Panc1 (cell line): ENCODE data around the gene AKAP7. TPM values are rescaled to one million over a fixed set of nuclear protein-coding genes. Genes with fewer than 3 reads are reported as not detected.

Experiments
- ATAC-seq: fragments of 200-7000 bp; cut with Tn5 transposase; 2 replicates; pipeline ENCODE4 v1.9.1; 2020; ENCODE audit warnings: mild to moderate bottlenecking, moderate library complexity
- BruUV-seq: library from RNA; stranded (reverse); fragments of 400-500 nt; replicated peaks from 2 replicates; lab custom pipeline; 2021; lab: Mats Ljungman, UMichigan
- CTCF ChIA-PET: fragments of 300-600 bp; sonication (Branson Sonifier 250); formaldehyde crosslinking; loops from one replicate; lab custom pipeline; 2022; ENCODE audit warnings: antibody characterized with exemption; lab: Charles Lee
- POLR2A ChIA-PET: fragments of 300-600 bp; sonication (Branson Sonifier 250); formaldehyde crosslinking; loops from one replicate; lab custom pipeline; 2022; ENCODE audit warnings: antibody characterized with exemption; lab: Charles Lee
- DNase-seq: peaks from one replicate; pipeline ENCODE4 v3.0.0-alpha.2; 2010; ENCODE audit warnings: low read depth, low spot score
- H3K27ac ChIP-seq: 2 replicates; pipeline ENCODE4 v1.5.1; 2011; ENCODE audit warnings: mild to moderate bottlenecking, low read length, inconsistent platforms
- H3K27me3 ChIP-seq: fragments of 200-500 bp; sonication (Bioruptor generic); 2 replicates; pipeline ENCODE4 v1.6.0; 2014; ENCODE audit warnings: low read length, inconsistent platforms; ENCODE audit not compliant: control insufficient read depth, insufficient read depth
- H3K36me3 ChIP-seq: fragments of 200-500 bp; sonication (Bioruptor generic); 2 replicates; pipeline ENCODE4 v1.5.1; 2014; ENCODE audit warnings: inconsistent platforms, mild to moderate bottlenecking, low read length, moderate library complexity; ENCODE audit not compliant: control insufficient read depth, insufficient read depth
- H3K4me1 ChIP-seq: 2 replicates; pipeline ENCODE4 v1.5.1; 2011; ENCODE audit warnings: inconsistent platforms, mild to moderate bottlenecking, low read length, moderate library complexity; ENCODE audit not compliant: control insufficient read depth, insufficient read depth
- H3K4me3 ChIP-seq, 2 experiments: 2 replicates each; pipeline ENCODE4 v1.5.1; 2011 to 2012; ENCODE audit warnings: low read depth in 2 of 2, low read length in 2 of 2, mild to moderate bottlenecking in 2 of 2, inconsistent platforms in 1 of 2, moderate library complexity in 1 of 2
- H3K9me3 ChIP-seq: fragments of 200-500 bp; sonication (Bioruptor generic); 2 replicates; pipeline ENCODE4 v1.5.1; 2014; ENCODE audit warnings: low read depth, mild to moderate bottlenecking, inconsistent platforms, low read length, moderate library complexity; ENCODE audit not compliant: control insufficient read depth, insufficient read depth
- POLR2AphosphoS5 ChIP-seq: IDR thresholded peaks from 2 replicates; pipeline ENCODE4 v1.6.1; 2012; ENCODE audit warnings: mild to moderate bottlenecking, low read depth, low read length, moderate library complexity
- SIN3A ChIP-seq: IDR thresholded peaks from 2 replicates; pipeline ENCODE4 v1.6.1; 2012; ENCODE audit warnings: low read depth, mild to moderate bottlenecking, low read length, moderate library complexity, borderline replicate concordance; ENCODE audit not compliant: insufficient read depth
- TCF7L2 ChIP-seq: IDR thresholded peaks from 2 replicates; pipeline ENCODE4 v1.6.1; 2011; ENCODE audit warnings: mild to moderate bottlenecking, low read depth, low read length, inconsistent platforms
- in situ Hi-C: cut with HindIII; loops from 2 replicates; pipeline ENCODE4 v1.10.0; 2016; ENCODE audit warnings: low sequenced_read_pairs, low pct_unique_long_range_greater_than_20kb
- intact Hi-C: fragments of 100-400 bp; cut with micrococcal nuclease; formaldehyde crosslinking; loops from one replicate; pipeline ENCODE4 v1.10.0; 2022; ENCODE audit not compliant: unreplicated experiment
- total RNA-seq: library from RNA; stranded (reverse); gene quantifications from one replicate; pipeline ENCODE4 v1.2.1, GENCODE V29; 2021; ENCODE audit not compliant: unreplicated experiment
- TF ChIP-seq, protein P1 (sequence below), 2 experiments: IDR thresholded peaks; 2 replicates each; pipeline ENCODE4 v1.6.1; 2011 to 2012; ENCODE audit warnings: low read depth in 2 of 2, control low read depth in 1 of 2, low read length in 1 of 2, mild to moderate bottlenecking in 1 of 2, moderate library complexity in 1 of 2; ENCODE audit not compliant: insufficient read depth in 1 of 2
- TF ChIP-seq, protein P2 (sequence below): fragments of 450-650 bp; IDR thresholded peaks from 2 replicates; pipeline ENCODE4 v1.5.1; 2017; ENCODE audit warnings: mild to moderate bottlenecking

The AKAP7 gene
- total RNA-seq, 1 experiment from 2014 or later, result 3.2 TPM

DNA sequence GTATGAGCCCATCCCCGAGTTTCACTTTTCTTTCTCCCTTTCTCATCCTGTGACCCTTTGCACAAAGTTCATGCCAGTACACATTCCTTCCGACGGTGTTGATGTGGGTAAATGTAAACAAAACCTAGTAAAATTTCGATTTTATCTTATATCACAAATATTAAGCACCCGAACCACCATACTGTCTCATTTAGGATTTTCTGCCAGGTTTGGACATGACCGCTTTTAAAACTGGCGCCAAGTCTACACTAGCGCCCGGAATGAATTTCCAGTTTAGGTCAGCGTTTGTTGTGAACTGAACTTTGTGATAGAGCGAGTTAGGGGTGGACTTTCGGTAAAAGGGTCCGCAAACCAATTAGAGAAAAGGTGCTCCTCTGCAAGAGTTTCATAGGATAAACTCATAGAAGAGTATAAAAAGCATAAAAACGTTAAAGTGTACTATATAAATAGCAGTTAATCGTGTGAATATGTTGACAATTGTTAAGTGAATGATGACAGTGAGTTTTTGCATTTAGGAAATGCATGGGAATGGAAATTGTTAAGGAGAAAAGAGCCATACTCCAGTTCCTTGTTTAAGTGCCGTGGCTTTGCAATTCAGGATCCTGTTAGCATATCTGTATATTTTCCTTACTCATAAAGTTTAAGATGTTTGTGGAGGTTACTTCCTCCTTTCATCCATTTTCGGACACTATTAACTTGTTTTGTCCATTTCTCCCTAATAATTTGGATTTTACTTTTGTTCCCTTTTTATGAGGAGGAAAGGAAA lies 937 bp downstream of the AKAP7 start:
- POLR2A ChIA-PET, result no interaction called here
- intact Hi-C loops (no loop called here), in situ Hi-C loops (no loop called here)
- CTCF ChIA-PET, result no interaction called here
- BruUV-seq, result TSS peak; percentile 70
- Histone ChIP-seq H3K4me1 (peaks cover 18% of the 10 kb centered on the region), H3K27ac (peak overlapping the region; percentile 96), H3K36me3 (no peaks in the 10 kb centered on the region), H3K4me3 (peak overlapping the region; percentile 72 to 91), H3K9me3 (no peaks in the 10 kb centered on the region), H3K27me3 (no peaks in the 10 kb centered on the region)
- ATAC-seq (peak; percentile 6; the same call in 1 of the 2 replicates), DNase-seq (peak; percentile 15)
- TF ChIP-seq TCF7L2 (no peak), SIN3A (0 out of 2 replicates have a peak, but pooled peaks have one; percentile 45)

DNA sequence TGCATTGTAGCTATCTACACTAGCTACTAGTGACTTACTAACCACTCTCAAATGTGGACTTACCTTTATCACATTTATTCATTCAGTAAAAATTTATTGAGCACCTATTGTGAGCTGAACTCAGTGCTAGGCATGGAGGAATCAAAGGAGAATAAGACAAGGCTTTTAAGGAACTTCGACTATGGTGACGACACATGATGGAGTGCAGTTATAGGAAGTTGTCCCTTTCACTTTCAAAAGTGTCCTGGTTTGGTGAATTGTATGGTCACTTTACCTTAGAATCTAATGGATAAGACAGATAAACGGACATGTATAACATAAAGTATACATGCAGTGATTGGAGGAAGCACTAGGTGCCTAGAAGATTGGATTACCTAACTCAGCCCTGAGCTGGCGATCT lies 4.3 kb downstream of the AKAP7 start:
- BruUV-seq, result no TSS peak
- Histone ChIP-seq H3K4me1 (peaks cover 14% of the 10 kb centered on the region), H3K9me3 (no peaks in the 10 kb centered on the region), H3K27me3 (no peaks in the 10 kb centered on the region), H3K4me3 (no peak overlapping the region), H3K36me3 (no peaks in the 10 kb centered on the region), H3K27ac (no peak overlapping the region; the same call in 1 of the 2 replicates)
- POLR2A ChIA-PET, result no interaction called here
- CTCF ChIA-PET, result no interaction called here
- in situ Hi-C loops (no loop called here), intact Hi-C loops (no loop called here)
- TF ChIP-seq SIN3A, result no peak
- TF ChIP-seq POLR2AphosphoS5, result no peak
- TF ChIP-seq TCF7L2, result no peak
- TF ChIP-seq, protein P1, sequence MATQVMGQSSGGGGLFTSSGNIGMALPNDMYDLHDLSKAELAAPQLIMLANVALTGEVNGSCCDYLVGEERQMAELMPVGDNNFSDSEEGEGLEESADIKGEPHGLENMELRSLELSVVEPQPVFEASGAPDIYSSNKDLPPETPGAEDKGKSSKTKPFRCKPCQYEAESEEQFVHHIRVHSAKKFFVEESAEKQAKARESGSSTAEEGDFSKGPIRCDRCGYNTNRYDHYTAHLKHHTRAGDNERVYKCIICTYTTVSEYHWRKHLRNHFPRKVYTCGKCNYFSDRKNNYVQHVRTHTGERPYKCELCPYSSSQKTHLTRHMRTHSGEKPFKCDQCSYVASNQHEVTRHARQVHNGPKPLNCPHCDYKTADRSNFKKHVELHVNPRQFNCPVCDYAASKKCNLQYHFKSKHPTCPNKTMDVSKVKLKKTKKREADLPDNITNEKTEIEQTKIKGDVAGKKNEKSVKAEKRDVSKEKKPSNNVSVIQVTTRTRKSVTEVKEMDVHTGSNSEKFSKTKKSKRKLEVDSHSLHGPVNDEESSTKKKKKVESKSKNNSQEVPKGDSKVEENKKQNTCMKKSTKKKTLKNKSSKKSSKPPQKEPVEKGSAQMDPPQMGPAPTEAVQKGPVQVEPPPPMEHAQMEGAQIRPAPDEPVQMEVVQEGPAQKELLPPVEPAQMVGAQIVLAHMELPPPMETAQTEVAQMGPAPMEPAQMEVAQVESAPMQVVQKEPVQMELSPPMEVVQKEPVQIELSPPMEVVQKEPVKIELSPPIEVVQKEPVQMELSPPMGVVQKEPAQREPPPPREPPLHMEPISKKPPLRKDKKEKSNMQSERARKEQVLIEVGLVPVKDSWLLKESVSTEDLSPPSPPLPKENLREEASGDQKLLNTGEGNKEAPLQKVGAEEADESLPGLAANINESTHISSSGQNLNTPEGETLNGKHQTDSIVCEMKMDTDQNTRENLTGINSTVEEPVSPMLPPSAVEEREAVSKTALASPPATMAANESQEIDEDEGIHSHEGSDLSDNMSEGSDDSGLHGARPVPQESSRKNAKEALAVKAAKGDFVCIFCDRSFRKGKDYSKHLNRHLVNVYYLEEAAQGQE (IDR thresholded peaks at IDR 0.05; ENCODE audit: insufficient read depth in 1 of 2, low read depth in 2 of 2, low read length in 1 of 2), result no peak
- TF ChIP-seq, protein P2, sequence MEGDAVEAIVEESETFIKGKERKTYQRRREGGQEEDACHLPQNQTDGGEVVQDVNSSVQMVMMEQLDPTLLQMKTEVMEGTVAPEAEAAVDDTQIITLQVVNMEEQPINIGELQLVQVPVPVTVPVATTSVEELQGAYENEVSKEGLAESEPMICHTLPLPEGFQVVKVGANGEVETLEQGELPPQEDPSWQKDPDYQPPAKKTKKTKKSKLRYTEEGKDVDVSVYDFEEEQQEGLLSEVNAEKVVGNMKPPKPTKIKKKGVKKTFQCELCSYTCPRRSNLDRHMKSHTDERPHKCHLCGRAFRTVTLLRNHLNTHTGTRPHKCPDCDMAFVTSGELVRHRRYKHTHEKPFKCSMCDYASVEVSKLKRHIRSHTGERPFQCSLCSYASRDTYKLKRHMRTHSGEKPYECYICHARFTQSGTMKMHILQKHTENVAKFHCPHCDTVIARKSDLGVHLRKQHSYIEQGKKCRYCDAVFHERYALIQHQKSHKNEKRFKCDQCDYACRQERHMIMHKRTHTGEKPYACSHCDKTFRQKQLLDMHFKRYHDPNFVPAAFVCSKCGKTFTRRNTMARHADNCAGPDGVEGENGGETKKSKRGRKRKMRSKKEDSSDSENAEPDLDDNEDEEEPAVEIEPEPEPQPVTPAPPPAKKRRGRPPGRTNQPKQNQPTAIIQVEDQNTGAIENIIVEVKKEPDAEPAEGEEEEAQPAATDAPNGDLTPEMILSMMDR, result no peak
- ATAC-seq (no peak), DNase-seq (no peak)

DNA sequence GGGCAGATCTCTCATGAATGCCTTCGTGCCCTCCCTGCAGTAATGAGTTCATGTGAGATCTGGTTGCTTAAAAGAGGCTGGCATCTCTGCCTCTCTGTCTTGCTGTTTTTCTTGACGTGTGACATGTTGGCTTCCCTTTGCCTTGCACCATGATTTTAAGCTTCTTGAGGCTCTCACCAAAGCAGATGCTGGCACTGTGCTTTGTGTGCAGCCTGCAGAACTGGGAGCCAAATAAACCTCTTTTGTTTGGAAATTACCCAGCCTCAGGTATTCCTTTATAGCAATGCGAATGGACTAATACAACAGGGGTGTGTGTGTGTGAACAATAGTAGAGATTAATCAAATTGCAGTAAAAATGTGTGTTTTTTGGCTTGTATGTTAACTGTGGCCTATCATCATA lies 8.1 kb downstream of the AKAP7 start:
- CTCF ChIA-PET, result interaction anchor here (0.6 kb wide), 1 partner anchor 41 kb away, joined by 6 read pairs; no protein-coding TSS in a partner anchor
- BruUV-seq, result no TSS peak
- Histone ChIP-seq H3K27ac (no peak overlapping the region), H3K9me3 (no peaks in the 10 kb centered on the region), H3K4me3 (no peak overlapping the region), H3K36me3 (no peaks in the 10 kb centered on the region), H3K27me3 (no peaks in the 10 kb centered on the region), H3K4me1 (no peaks in the 10 kb centered on the region)
- POLR2A ChIA-PET, result no interaction called here
- in situ Hi-C loops, result no loop called here
- no peak for DNase-seq
- intact Hi-C loops, result no loop called here
- ATAC-seq, result no peak
- TF ChIP-seq POLR2AphosphoS5 (no peak), SIN3A (no peak), TCF7L2 (no peak)
- TF ChIP-seq, protein P1 (IDR thresholded peaks at IDR 0.05; ENCODE audit: insufficient read depth in 1 of 2, low read depth in 2 of 2, low read length in 1 of 2), result no peak
- TF ChIP-seq, protein P2, result no peak
